Stomach smooth muscle (tissue), 2 donors: ENCODE data around the gene BRPF3.
"Not testable (repeated sequence)": the region's sequence is repeated elsewhere in the genome, so short reads cannot be mapped to it uniquely, and the experiment has no call there.

Source experiments
- H3K27ac ChIP-seq: one replicate; pipeline ENCODE4 v1.7.0; 2013; ENCODE audit warnings: mild to moderate bottlenecking, low read length, inconsistent platforms
- H3K27me3 ChIP-seq, 2 donors: one replicate each; pipeline ENCODE4 v1.7.0; 2013; ENCODE audit warnings: low read length in 2 of 2; ENCODE audit not compliant: insufficient read depth in 2 of 2, control insufficient read depth in 1 of 2
- H3K36me3 ChIP-seq, 2 donors: one replicate each; pipeline ENCODE4 v1.7.0; 2013; ENCODE audit warnings: low read length in 2 of 2; ENCODE audit not compliant: control insufficient read depth in 2 of 2, insufficient read depth in 2 of 2
- H3K4me1 ChIP-seq: one replicate; pipeline ENCODE4 v1.7.0; 2013; ENCODE audit warnings: low read length; ENCODE audit not compliant: control insufficient read depth, insufficient read depth
- H3K4me3 ChIP-seq, 2 donors: one replicate each; pipeline ENCODE4 v1.7.0; 2013; ENCODE audit warnings: low read length in 2 of 2
- H3K9ac ChIP-seq, 2 donors: one replicate each; pipeline ENCODE4 v1.7.0; 2013; ENCODE audit warnings: low read length in 2 of 2, mild to moderate bottlenecking in 1 of 2
- H3K9me3 ChIP-seq, 2 donors: one replicate each; pipeline ENCODE4 v1.7.0; 2013; ENCODE audit warnings: low read length in 2 of 2; ENCODE audit not compliant: control insufficient read depth in 2 of 2
- donor health status: healthy.
- donor health status: Pancreatic carcinoma.

The BRPF3 gene

GRCh38 chr6:36217188-36217587 is 20.6 kb downstream of the BRPF3 start:
- H3K27ac ChIP-seq = no peak overlapping the region
- H3K4me1 ChIP-seq = no peaks in the 10 kb centered on the region

GRCh38 chr6:36217946-36218345 is 21.4 kb downstream of the BRPF3 start:
- Histone ChIP-seq H3K4me1 (no peaks in the 10 kb centered on the region), H3K27me3 (no peaks in the 10 kb centered on the region), H3K27ac (no peak overlapping the region), H3K36me3 (peaks cover 55 to 68% of the 10 kb centered on the region in 2 donors), H3K9ac (no peak overlapping the region), H3K4me3 (no peak overlapping the region), H3K9me3 (no peaks in the 10 kb centered on the region)

More at GRCh38 chr6:36217188-36217587, 20.6 kb downstream of the BRPF3 start:
- Histone ChIP-seq H3K9ac (no peak overlapping the region), H3K4me3 (no peak overlapping the region), H3K27me3 (no peaks in the 10 kb centered on the region), H3K36me3 (peaks cover 52 to 65% of the 10 kb centered on the region in 2 donors), H3K9me3 (no peaks in the 10 kb centered on the region)

DNA sequence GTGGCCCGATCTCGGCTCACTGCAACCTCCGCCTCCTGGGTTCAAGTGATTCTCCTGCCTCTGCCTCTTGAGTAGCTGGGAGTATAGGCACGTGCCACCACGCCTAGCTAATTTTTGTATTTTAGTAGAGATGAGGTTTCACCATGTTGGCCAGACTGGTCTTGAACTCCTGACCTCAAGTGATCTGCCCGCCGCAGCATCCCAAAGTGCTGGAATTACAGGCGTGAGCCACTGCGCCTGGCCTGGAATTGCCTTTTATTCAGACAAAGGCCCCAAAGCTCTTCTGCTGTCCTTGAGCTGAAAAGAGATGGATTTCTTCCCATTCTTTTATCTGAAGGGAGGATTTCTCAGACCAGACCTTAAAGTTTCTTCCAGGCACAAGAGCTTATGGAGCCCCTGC is 22.0 kb downstream of the BRPF3 start:
- not testable (repeated sequence) for H3K27ac ChIP-seq, H3K9ac ChIP-seq, H3K9me3 ChIP-seq, H3K4me3 ChIP-seq, H3K4me1 ChIP-seq, H3K27me3 ChIP-seq
- H3K36me3 ChIP-seq = peaks cover 56 to 67% of the 10 kb centered on the region in 2 donors

DNA sequence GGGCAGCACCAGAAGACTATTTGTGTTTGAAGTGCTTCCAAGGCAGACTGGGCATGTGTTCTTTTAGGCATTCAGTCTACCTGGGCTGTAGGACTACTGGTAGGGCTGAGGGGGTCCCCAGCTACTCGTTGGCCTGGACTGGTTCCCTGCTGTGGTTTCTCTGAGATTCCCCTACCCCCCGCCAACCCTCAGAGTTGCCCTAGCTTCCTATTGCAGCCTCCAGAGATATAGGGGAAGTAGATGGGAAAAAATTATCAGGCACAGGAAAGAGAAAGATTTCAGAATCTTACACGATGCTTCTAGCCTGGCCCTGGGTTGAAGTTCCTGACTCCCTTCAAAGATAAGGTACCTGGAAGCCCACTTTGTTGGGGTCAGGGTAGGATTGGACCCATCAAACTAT is 22.5 kb downstream of the BRPF3 start:
- no peaks in the 10 kb centered on the region for H3K4me1 ChIP-seq
- H3K27ac ChIP-seq = no peak overlapping the region

DNA sequence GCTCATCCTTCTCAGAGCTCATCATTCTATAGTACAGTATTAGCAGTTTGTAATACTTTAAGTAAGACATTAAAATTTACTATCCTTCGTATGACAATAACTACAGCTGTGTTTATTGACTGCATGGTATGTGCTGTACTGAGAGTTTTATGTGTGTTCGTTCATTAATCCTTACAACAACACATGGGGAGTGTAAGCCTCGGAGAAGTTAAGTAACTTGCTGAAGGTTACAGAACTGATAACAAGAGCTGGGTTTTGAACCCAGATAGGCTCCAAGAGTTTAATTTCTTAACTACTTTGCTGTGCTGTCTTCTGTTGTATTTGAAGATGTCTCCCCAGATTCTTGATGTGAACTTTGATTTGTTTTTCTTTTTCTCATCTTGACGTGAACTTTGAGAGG is 23.7 kb downstream of the BRPF3 start:
- Histone ChIP-seq H3K9me3 (no peaks in the 10 kb centered on the region), H3K27ac (no peak overlapping the region), H3K9ac (no peak overlapping the region), H3K27me3 (no peaks in the 10 kb centered on the region), H3K4me3 (no peak overlapping the region), H3K36me3 (peaks cover 58 to 61% of the 10 kb centered on the region in 2 donors), H3K4me1 (no peaks in the 10 kb centered on the region)

More for the DNA sequence above, 22.5 kb downstream of the BRPF3 start:
- no peak overlapping the region for H3K9ac ChIP-seq
- H3K9me3 ChIP-seq = no peaks in the 10 kb centered on the region
- H3K36me3 ChIP-seq = peaks cover 54 to 61% of the 10 kb centered on the region in 2 donors
- H3K27me3 ChIP-seq = no peaks in the 10 kb centered on the region
- H3K4me3 ChIP-seq = no peak overlapping the region

DNA sequence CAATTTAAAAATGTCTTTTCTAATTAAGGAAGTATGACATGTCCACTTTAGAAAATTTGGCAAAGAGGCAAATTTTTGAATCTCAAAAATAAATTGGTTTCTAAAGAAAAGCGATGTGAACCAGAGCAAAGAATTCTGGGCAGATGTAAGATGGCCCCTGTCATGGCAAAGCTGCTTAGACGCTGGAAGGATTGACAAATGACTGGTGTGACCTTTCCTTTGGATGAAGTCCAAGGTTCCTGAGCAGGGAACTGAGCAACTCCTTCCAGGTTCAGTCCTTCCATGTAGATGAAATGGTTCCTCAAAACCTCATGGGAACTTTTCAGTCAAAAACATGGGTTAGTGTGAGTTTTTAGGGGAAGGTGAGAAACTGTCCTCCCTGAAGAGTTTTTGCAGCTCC is 25.1 kb downstream of the BRPF3 start:
- Histone ChIP-seq H3K9ac (no peak overlapping the region), H3K9me3 (no peaks in the 10 kb centered on the region), H3K27me3 (no peaks in the 10 kb centered on the region), H3K4me3 (no peak overlapping the region), H3K4me1 (no peaks in the 10 kb centered on the region), H3K27ac (no peak overlapping the region), H3K36me3 (peaks cover 57 to 63% of the 10 kb centered on the region in 2 donors)

GRCh38 chr6:36222924-36223323 is 26.4 kb downstream of the BRPF3 start:
- Histone ChIP-seq H3K36me3 (peaks cover 52 to 58% of the 10 kb centered on the region in 2 donors), H3K27ac (no peak overlapping the region)

GRCh38 chr6:36223706-36224105 is 27.2 kb downstream of the BRPF3 start:
- Histone ChIP-seq H3K36me3 (peaks cover 51 to 54% of the 10 kb centered on the region in 2 donors), H3K4me1 (no peaks in the 10 kb centered on the region), H3K4me3 (no peak overlapping the region), H3K9me3 (no peaks in the 10 kb centered on the region), H3K27ac (no peak overlapping the region), H3K27me3 (no peaks in the 10 kb centered on the region), H3K9ac (no peak overlapping the region)

More at GRCh38 chr6:36222924-36223323, 26.4 kb downstream of the BRPF3 start:
- no peaks in the 10 kb centered on the region for H3K4me1 ChIP-seq
- no peaks in the 10 kb centered on the region for H3K9me3 ChIP-seq
- H3K9ac ChIP-seq = no peak overlapping the region
- H3K4me3 ChIP-seq = no peak overlapping the region
- H3K27me3 ChIP-seq = no peaks in the 10 kb centered on the region

GRCh38 chr6:36224918-36225461 is 28.4 kb downstream of the BRPF3 start:
- Histone ChIP-seq H3K27me3 (no peaks in the 10 kb centered on the region), H3K9ac (no peak overlapping the region), H3K36me3 (peaks cover 52 to 57% of the 10 kb centered on the region in 2 donors), H3K27ac (no peak overlapping the region), H3K4me3 (no peak overlapping the region), H3K4me1 (no peaks in the 10 kb centered on the region), H3K9me3 (no peaks in the 10 kb centered on the region)

DNA sequence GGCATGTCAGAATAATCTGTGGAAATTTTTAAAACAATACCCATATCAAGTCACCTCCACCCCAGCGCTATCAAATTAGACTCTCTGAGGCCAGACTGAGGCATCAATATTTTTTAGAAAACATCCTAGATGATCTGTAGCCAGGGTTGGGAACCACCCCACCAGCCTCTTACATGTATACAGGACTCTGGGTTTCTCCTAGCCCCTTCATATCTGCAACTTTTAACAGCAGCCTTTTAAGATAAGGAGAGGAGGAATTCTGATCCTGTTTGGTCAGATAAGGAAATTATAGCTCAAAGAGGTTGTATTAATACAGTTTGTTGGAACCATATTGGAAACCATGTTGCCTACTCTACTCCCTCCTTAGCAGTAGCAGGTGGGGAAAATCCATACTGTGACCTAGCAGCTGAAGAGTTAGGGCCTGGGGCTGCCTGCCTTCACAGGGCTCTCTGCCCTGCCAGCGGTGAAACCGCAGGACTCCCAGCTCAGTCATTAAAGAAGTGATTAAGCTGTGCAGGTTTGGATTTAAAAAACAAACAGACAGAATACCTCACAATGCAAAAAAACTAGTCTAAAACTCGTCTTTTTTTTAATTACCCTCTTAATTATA is 30.0 kb downstream of the BRPF3 start:
- H3K27me3 ChIP-seq = no peaks in the 10 kb centered on the region
- H3K4me1 ChIP-seq = no peaks in the 10 kb centered on the region
- H3K36me3 ChIP-seq = peaks cover 65 to 66% of the 10 kb centered on the region in 2 donors
- H3K4me3 ChIP-seq = no peak overlapping the region
- H3K9ac ChIP-seq = no peak overlapping the region
- no peak overlapping the region for H3K27ac ChIP-seq
- H3K9me3 ChIP-seq = no peaks in the 10 kb centered on the region
